ENCODE data around the gene ATP12A.

Gene ATP12A

GRCh38 chr13:24670174-24670573 lies 10.0 kb upstream of the ATP12A start:
- TF ChIP-seq, protein P1, sequence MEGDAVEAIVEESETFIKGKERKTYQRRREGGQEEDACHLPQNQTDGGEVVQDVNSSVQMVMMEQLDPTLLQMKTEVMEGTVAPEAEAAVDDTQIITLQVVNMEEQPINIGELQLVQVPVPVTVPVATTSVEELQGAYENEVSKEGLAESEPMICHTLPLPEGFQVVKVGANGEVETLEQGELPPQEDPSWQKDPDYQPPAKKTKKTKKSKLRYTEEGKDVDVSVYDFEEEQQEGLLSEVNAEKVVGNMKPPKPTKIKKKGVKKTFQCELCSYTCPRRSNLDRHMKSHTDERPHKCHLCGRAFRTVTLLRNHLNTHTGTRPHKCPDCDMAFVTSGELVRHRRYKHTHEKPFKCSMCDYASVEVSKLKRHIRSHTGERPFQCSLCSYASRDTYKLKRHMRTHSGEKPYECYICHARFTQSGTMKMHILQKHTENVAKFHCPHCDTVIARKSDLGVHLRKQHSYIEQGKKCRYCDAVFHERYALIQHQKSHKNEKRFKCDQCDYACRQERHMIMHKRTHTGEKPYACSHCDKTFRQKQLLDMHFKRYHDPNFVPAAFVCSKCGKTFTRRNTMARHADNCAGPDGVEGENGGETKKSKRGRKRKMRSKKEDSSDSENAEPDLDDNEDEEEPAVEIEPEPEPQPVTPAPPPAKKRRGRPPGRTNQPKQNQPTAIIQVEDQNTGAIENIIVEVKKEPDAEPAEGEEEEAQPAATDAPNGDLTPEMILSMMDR (IDR thresholded peaks at IDR 0.05): no peak
- no peaks in the 10 kb centered on the region for H3K36me3 ChIP-seq
- no peaks in the 10 kb centered on the region for H3K4me1 ChIP-seq (ENCODE audit: control insufficient read depth in 1 of 2, insufficient read depth in 1 of 2, low read depth in 1 of 2, low read length in 1 of 2)
- H3K27ac ChIP-seq: no peak overlapping the region
- H3K4me3 ChIP-seq (ENCODE audit: low read depth in 1 of 2, low read length in 1 of 2): no peak overlapping the region
- H3K27me3 ChIP-seq: peaks cover 14% of the 10 kb centered on the region
- H3K9me3 ChIP-seq: no peaks in the 10 kb centered on the region

- TF ChIP-seq, protein P1 (IDR thresholded peaks at IDR 0.05): no peak
- peaks cover 18% of the 10 kb centered on the region for H3K27me3 ChIP-seq
- no peak overlapping the region for H3K27ac ChIP-seq
These were observed 9.2 kb upstream of the ATP12A start for GRCh38 chr13:24670961-24671381.

DNA sequence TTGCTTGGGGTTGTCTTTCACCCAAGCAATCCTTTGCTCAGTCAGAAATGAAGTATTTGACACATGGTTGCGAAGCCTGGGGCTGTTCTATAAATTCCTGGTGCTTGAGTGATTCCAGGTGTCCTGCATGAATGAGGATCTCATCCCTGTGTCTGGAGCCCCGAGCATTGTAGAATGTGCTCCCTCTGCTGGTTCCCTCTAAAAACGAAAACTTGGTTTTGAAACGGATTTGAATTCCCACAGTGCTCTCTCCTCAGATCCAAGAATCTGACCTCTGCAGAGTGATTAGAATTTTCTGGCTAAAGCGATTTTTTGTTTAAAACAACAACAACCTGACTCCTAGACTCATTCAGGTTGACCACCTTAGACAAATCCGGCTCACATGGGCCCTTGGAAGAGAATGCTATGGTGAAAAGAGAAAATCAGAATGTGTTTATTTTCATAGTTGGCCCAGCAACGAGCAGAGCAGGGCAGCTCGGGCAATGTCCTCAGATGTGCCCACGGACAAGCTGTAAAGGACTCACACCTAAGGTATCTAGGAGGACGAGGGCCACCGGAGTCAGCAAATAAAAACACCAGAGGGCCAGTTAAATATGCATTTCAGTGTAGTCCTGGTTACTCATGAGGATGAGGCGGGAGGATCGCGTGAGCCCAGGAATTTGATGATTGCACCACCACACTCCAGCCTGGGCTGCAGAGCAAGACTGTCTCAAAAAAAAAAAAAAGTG lies 8.7 kb upstream of the ATP12A start:
- Histone ChIP-seq H3K9me3 (no peaks in the 10 kb centered on the region), H3K4me1 (ENCODE audit: control insufficient read depth in 1 of 2, insufficient read depth in 1 of 2, low read depth in 1 of 2, low read length in 1 of 2) (no peaks in the 10 kb centered on the region), H3K27ac (no peak overlapping the region), H3K36me3 (no peaks in the 10 kb centered on the region), H3K27me3 (peaks cover 24% of the 10 kb centered on the region), H3K4me3 (ENCODE audit: low read depth in 1 of 2, low read length in 1 of 2) (no peak overlapping the region)
- TF ChIP-seq, protein P1 (IDR thresholded peaks at IDR 0.05): no peak

More at GRCh38 chr13:24670961-24671381, 9.2 kb upstream of the ATP12A start:
- H3K36me3 ChIP-seq: no peaks in the 10 kb centered on the region
- H3K9me3 ChIP-seq: no peaks in the 10 kb centered on the region
- H3K4me1 ChIP-seq (ENCODE audit: control insufficient read depth in 1 of 2, insufficient read depth in 1 of 2, low read depth in 1 of 2, low read length in 1 of 2): no peaks in the 10 kb centered on the region
- H3K4me3 ChIP-seq (ENCODE audit: low read depth in 1 of 2, low read length in 1 of 2): no peak overlapping the region

DNA sequence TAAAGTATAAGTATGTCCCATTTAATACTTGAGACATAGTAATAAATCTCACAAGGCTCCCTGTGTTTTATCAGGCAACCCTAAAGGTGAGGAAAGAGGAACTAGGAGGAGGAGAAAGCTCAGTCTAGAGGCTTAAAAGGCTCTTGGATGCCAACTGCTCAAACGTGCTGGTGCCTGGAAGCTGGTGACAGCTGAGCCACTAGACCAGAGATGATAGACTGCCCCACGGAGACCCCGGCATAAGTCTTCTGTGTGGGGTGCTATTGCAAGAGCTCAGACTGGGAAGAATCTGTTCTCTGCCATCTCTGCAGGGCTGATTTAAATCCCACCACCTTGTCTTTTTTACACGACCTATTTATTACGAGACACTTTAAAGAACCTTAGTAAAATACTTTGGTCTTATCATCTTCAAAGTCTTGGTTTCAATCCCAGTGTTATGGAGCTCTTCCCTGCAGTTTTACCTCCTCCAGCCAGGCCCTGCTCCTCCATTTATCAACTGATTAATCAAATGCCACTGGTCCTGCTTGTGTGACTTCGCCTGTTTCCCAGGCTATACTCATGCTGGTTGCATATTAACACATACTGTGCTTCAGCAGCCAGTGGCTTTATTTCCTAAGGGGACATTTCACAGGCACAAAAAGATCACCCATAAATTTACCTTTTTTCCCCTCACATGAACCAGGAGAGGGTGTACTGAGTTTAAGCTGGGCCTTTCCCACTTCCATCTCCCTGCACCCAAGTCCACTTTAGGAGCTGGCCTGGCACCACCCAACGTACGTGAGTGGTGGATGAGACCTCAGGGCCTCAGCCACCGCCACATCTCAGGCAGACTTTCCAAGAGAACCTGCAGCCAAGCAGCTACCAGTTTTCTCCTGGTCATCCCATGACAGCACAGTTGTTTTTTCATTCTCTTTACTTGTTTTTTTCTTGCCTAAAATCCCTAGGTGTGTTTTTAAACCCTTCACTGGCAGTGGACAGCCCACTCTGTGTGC lies 7.8 kb upstream of the ATP12A start:
- peaks cover 33% of the 10 kb centered on the region for H3K27me3 ChIP-seq
- H3K4me3 ChIP-seq (ENCODE audit: low read depth in 1 of 2, low read length in 1 of 2): no peak overlapping the region
- H3K36me3 ChIP-seq: no peaks in the 10 kb centered on the region
- no peak overlapping the region for H3K27ac ChIP-seq
- H3K4me1 ChIP-seq (ENCODE audit: control insufficient read depth in 1 of 2, insufficient read depth in 1 of 2, low read depth in 1 of 2, low read length in 1 of 2): no peaks in the 10 kb centered on the region
- TF ChIP-seq, protein P1 (IDR thresholded peaks at IDR 0.05): no peak
- H3K9me3 ChIP-seq: no peaks in the 10 kb centered on the region

- TF ChIP-seq, protein P1 (IDR thresholded peaks at IDR 0.05): no peak
- peaks cover 67% of the 10 kb centered on the region for H3K27me3 ChIP-seq
- no peaks in the 10 kb centered on the region for H3K36me3 ChIP-seq
- H3K4me3 ChIP-seq (ENCODE audit: low read depth in 1 of 2, low read length in 1 of 2): no peak overlapping the region
- H3K9me3 ChIP-seq: no peaks in the 10 kb centered on the region
- H3K4me1 ChIP-seq (ENCODE audit: control insufficient read depth in 1 of 2, insufficient read depth in 1 of 2, low read depth in 1 of 2, low read length in 1 of 2): no peaks in the 10 kb centered on the region
- H3K27ac ChIP-seq: no peak overlapping the region
These were observed 4.2 kb upstream of the ATP12A start for GRCh38 chr13:24675806-24676570.
